ENCODE data around the gene PIEZO2.

Gene PIEZO2

DNA sequence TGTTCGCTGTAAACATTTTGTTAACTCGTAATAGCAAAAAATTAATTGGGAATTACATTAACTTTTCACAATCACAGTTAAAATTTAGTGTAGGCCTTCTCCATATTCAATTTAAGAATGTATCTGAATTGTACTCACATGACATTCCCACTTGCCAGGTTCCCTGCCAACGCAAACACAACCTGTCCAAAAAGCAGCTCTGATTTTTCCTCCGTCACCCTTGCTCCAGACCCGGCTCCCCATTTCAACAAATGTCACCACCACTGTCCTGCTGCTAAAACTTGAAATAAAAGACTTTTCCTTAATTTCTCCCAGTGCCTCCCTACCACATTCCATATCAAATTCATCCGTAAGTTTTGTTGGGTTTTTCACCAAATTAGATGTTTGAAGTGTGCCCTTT is 120.3 kb downstream of the PIEZO2 start:
- no peak for DNase-seq (ENCODE audit: low read depth, low spot score)

DNA sequence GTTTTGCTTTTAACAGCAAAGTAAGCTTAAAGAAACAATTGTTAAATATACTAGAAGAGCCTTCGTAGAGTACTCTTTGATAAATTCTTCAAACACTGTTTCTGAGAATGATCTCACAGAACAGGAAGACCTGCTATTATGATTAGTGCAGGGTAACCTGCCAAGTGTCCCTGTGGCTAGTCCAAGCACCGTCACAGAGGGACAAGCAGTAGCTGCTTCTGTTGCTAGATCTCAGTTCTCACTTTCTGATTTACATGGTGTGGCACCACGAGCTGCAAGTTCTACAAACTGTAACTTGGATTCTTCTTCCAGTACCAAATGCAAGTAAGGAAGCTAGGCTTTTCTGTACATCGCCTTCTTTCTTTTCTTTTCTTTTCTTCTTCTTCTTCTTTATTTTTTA is 121.5 kb downstream of the PIEZO2 start:
- no peak for DNase-seq (ENCODE audit: low read depth, low spot score)

GRCh38 chr18:11025671-11026070 is 123.7 kb downstream of the PIEZO2 start:
- no peak for DNase-seq (ENCODE audit: low read depth, low spot score)

DNA sequence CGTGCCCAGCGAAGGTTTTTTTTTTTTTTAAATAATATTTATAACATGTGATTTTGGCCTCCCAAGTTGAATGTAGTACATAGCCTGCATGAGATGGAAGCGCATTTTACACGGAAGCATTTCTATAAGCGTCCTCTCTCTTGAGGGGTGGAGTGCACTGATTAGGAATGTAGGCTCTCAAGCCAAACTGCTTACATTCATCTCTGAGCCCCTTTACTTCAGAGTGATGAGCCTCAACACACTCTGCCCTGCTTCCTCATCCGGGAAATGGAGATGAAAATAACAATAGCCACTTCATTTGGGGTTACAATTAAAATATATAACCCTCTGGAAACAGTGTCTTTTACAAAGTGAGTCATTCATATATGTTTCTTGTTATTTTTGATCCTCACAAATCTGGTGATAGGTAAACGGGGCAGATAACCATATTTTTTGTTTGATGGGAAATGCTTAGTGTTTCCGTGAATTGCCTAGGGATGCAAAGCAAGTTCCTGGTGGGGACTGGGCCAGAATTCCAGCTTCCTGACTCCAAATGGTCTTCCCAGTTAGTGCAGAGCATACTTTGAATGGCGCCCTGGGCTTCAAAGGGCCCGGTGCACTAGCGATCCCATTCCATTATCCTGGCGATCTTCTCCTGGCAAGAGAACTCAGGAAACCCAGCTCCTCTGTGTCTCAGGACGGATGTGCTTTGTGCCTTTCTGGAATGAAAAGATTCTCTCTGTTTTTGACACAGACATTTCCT is 124.3 kb downstream of the PIEZO2 start:
- no peak for DNase-seq (ENCODE audit: low read depth, low spot score)

DNA sequence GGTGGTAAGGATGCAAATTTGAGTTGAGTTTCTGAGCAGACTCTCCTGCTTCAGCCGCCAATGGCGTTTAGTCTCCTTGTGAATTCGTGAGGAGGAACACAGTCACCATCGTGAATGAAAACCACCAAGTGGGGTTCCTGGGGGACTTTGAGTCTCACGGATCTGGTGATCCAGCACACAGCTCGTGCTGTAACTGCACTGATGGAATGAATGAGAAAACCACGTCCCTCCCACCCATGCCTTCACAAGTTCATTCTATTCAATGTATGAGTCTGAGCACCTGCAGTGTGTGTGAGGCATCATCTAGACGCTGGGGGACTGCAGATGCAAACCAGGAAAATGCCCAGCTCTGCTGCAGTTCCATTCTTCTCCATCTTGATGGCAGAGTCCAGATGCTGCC is 127.9 kb downstream of the PIEZO2 start:
- no peak for DNase-seq (ENCODE audit: low read depth, low spot score)

DNA sequence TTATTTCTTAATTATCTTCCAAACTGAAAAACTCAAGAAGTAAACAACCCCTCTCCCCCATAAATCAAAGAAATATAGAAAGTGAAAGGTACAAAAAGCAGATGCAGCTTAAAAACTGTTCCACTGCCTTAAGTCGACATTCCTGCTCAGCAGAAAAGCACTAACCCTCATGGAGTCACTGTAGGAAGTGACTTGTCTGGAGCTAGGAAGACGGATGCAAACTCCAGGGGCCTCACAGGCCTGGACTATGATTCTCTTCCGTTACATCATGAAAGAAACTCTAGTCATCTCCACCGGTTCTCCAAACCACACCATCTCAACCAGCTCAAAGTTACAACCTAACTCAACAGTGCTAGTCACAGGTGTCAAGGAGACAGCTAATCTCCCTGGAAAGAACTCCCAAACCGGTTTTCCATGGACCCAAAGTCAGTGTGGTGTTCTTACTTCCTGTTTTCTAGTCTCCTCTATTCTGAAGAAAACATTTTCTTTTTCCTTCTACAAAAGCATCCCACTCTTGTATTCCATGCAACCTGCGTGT is 128.4 kb downstream of the PIEZO2 start:
- no peak for DNase-seq (ENCODE audit: low read depth, low spot score)

DNA sequence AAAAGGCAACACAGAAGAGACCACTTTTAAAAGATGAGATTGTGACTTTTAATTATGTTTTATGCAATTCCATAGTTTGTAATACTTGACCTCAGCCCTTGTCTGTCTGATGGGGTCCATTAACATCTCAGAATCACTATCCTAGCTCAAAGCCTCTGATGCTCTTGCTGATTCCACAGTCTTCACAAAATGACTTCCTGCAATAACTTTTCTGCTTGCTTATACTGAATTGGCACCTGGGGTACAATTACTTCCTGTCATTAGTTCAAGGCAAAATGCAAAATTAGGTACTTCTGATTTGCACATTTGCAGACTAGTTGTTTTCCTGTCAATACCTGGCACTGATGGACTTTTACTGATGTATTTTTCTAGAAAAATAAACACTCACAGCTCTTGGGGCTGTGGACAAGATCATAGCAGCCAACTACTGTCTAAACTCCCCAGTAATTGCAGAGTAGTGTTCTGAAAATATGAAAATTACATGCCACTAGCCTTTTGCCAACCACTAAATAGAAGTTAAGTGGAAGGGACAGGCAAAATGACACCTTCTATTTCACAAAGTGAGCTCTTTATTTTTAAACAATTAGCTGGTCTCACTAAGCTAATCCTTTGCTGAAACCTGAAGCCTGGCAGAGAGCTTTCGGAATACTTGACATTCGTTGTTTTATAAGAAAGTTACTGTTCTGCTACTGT is 129.1 kb downstream of the PIEZO2 start:
- no peak for DNase-seq (ENCODE audit: low read depth, low spot score)

DNA sequence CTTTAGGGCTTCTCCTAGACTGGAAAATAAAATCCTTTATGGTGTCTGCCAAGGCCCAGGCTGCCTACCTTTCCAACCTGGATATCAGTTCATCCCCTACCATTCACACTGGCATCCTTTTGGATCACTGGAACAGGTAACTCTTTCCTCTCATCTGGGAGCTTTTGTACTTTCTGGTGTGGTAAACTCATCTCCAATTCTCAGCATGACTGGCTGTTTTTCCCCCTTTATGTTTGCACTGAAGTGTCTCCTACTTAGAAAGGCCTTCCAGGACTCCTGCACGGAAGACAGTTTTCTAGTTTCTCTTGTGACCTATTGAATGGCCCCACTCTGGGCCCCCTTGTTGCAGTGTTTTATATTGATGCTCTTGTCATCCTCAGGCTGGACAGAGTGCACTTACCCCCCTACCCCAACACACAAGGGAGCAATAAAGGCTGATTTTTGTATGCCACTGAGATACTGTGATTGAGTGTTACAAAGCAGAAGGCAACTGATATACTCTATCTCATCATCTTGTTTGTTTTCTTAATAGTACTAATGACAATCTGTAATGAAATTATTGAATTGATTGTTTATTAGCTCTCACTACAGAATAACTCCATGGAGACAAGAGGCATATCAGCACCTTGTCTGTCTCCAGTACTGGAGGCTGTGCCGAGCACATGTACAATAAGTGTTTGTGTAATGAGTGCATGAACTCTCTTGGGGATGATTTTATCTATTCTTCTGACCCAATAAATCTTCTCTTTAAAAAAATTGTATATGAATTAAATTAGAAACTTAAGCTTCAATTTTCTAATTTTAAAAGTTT is 129.9 kb downstream of the PIEZO2 start:
- no peak for DNase-seq (ENCODE audit: low read depth, low spot score)

- DNase-seq (ENCODE audit: low read depth, low spot score) = no peak
Measured at GRCh38 chr18:11009869-11010268, 139.5 kb downstream of the PIEZO2 start.

GRCh38 chr18:11009147-11009546 is 140.2 kb downstream of the PIEZO2 start:
- no peak for DNase-seq (ENCODE audit: low read depth, low spot score)

GRCh38 chr18:11008505-11008904 is 140.9 kb downstream of the PIEZO2 start:
- DNase-seq (ENCODE audit: low read depth, low spot score) = no peak

DNA sequence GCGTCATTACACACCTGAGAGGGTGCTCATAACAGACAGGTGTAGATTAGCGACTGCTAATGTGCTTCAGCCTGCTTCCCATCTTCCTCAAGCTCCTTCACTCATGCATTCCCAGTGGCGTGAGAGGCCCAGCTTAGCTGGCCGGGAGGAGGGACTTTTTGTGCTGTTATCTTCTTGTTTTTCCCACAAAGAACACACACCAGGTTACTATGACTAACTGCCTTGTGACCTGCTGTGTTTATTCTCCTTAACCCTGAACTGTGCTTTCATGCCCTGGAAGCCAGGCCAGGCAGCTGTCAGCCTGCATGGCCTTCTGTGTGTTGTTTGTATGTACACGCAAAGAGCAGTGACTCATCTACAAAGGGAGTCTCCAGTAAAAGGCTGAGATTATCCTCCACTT is 143.8 kb downstream of the PIEZO2 start:
- DNase-seq (ENCODE audit: low read depth, low spot score) = no peak

DNA sequence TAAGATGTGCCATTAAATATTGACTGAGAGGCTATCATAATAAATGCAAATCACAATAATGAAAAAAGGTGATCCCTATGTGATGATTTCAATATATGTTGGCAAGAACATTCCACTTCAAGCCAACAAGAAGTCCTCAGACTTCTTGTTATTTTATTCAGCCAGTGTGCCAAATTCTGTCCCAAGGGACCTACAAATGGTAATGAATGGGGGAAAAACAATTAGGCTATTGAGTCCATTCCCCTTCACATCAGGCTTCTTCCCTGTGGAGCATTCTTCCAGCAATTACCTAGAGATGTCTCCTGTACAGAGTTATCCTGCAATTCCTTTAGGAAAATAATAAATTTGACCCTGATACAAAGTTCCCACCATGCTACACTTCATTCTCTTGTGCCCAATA is 144.4 kb downstream of the PIEZO2 start:
- DNase-seq (ENCODE audit: low read depth, low spot score) = no peak

DNA sequence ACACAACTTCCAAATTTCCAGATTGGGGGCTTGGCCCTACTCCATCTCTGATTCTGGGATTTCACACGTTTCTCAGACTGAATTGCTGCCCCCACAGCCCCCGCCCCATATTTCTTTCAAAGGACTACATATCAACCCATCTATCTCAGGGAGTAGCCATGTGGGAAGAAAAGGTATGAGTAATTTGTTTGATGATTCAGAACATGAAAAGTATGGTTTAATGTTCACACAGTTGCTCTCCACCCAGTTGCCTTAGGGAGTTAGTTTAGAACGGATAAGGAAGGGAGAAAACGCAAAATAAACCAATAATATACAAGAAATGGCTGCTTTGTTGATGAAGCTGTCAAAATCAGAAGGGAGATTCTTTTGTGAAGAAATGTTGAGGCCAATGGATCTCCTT is 145.1 kb downstream of the PIEZO2 start:
- DNase-seq (ENCODE audit: low read depth, low spot score) = no peak

DNA sequence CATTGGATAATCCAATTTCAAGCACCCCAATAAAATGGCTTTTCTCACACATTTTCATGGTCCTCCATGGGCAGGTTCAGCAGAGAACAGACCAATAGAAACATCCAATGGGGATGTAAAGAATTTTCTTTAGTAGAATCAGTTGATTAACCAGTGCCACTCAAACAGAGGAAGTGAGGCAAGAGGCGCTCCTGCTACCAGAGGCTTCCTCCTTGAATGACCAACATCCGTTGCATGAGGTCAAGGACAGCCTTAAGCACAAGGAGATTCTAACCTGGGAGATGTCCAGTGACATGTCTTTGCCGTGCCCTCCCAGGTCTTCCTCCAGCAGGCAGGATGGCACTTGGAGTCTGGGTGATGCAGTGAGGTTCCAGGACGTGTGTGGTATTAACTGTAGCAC is 146.6 kb downstream of the PIEZO2 start:
- no peak for DNase-seq (ENCODE audit: low read depth, low spot score)

GRCh38 chr18:11002277-11002676 is 147.1 kb downstream of the PIEZO2 start:
- DNase-seq (ENCODE audit: low read depth, low spot score) = no peak

GRCh38 chr18:11000071-11000470 is 149.3 kb downstream of the PIEZO2 start:
- no peak for DNase-seq (ENCODE audit: low read depth, low spot score)

DNA sequence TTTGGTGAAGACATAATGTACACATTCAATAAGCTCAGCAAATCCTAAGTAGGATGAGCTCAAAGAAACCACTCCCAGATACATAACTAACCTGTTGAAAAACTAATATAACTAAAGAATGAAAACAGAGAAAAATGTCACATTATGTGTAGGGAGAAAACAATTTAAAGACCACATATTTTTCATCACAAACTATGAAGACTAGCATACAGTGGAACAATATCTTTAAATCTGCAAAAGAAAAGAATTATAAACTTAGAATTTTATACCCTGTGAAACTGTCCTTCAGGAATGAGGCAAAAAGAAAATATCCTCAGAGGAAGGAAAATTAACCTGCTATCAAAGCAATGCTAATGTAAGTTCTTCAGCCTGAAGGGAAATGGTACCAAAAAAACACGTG is 151.5 kb downstream of the PIEZO2 start:
- DNase-seq (ENCODE audit: low read depth, low spot score) = no peak

- no peak for DNase-seq (ENCODE audit: low read depth, low spot score)
Measured at GRCh38 chr18:10995550-10995949, 153.8 kb downstream of the PIEZO2 start.

GRCh38 chr18:10989486-10989885 is 159.9 kb downstream of the PIEZO2 start:
- DNase-seq (ENCODE audit: low read depth, low spot score) = no peak

GRCh38 chr18:10985689-10986088 is 163.7 kb downstream of the PIEZO2 start:
- DNase-seq (ENCODE audit: low read depth, low spot score) = no peak

DNA sequence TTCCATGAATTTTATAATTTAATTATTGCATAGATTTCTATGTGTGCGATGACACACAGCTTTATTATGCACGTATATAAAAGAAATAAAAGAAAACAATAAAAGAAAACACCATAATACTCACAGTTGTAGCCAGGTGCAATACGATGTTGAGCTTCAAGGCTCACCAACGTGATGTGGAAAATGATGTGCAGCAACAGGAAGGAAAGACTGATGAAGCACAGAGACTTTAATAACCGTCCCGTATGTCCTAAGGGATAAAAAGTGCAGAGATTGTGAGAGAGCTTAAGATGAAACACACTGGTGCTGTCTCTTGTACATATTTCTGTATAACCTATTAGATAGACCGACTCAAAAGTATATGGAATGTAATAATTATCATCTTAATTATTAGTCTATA is 170.0 kb downstream of the PIEZO2 start:
- DNase-seq (ENCODE audit: low read depth, low spot score) = no peak

Measured in activated naive CD8-positive, alpha-beta T cell treated with anti-CD3 and anti-CD28 coated beads, Interleukin-2, amount 50 U/mL, for 16 hours (primary cell).